Mammary epithelial cell (primary cell): ENCODE measurements around the gene MMP2.

ENCODE experiments used
- CTCF ChIP-seq, 2 donors: IDR thresholded peaks in 1 of 2; conservative IDR thresholded peaks in 1 of 2; 2 replicates each; pipeline ENCODE4 v1.5.1; 2011 to 2012; ENCODE audit warnings: inconsistent platforms in 2 of 2, low read length in 2 of 2, mild to moderate bottlenecking in 2 of 2, control low read depth in 1 of 2, low read depth in 1 of 2; ENCODE audit not compliant: insufficient read depth in 1 of 2; ENCODE audit errors: extremely low read depth in 1 of 2
- EZH2 ChIP-seq: IDR thresholded peaks from 2 replicates; pipeline ENCODE4 v1.6.1; 2012; ENCODE audit warnings: low read length, inconsistent platforms, borderline replicate concordance

DNA sequence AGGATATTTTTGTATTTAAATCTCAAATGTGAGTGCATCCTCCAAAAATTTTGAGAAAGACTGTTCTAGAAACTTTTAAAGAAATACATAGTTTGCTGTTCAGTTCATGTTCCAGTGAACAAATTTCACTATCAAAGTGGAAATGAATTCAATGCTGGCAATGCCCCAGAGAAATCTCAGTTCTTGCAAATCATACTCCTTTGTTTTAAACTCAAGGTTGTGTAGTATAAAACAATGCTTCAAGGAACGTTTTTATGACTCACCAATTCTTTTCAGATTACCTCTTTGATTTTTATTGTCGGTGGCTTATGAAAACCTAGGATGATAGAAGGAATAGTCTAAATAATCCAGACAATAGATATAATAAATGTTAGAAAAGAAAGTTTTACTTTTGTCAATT, 47.4 kb downstream of the MMP2 start:
- no peak for TF ChIP-seq CTCF (conservative IDR thresholded peaks at IDR 0.05 in 1 of 2, IDR thresholded peaks at IDR 0.05 in 1 of 2; ENCODE audit: extremely low read depth in 1 of 2, insufficient read depth in 1 of 2, low read depth in 1 of 2, low read length in 2 of 2)
- no peak for TF ChIP-seq EZH2
